Loucy (cell line): ENCODE results near the gene CSH1.

Experiments used
- H2AFZ ChIP-seq: fragments of 200-600 bp; sonication (generic); 2 replicates; pipeline ENCODE4 v1.6.0; 2016; ENCODE audit warnings: antibody characterized with exemption, mild to moderate bottlenecking, low read length, moderate library complexity
- H3F3A ChIP-seq: fragments of 200-600 bp; 2 replicates; pipeline ENCODE4 v1.6.0; 2016; ENCODE audit warnings: antibody characterized with exemption, low read depth, mild to moderate bottlenecking
- H3K27me3 ChIP-seq: fragments of 200-600 bp; sonication (generic); 2 replicates; pipeline ENCODE4 v1.6.1; 2014; ENCODE audit warnings: low read length, mild to moderate bottlenecking; ENCODE audit not compliant: insufficient read depth, poor library complexity, severe bottlenecking
- H3K36me3 ChIP-seq: fragments of 200-600 bp; sonication (generic); 2 replicates; pipeline ENCODE4 v1.6.1; 2016; ENCODE audit warnings: low read length; ENCODE audit not compliant: insufficient read depth
- H3K4me1 ChIP-seq: fragments of 200-600 bp; sonication (generic); 2 replicates; pipeline ENCODE4 v1.5.1; 2014; ENCODE audit warnings: low read length, mild to moderate bottlenecking; ENCODE audit not compliant: insufficient read depth, poor library complexity, severe bottlenecking
- H3K4me2 ChIP-seq: fragments of 200-600 bp; sonication (generic); 2 replicates; pipeline ENCODE4 v1.6.0; 2014; ENCODE audit warnings: antibody characterized with exemption, low read length, low read depth, mild to moderate bottlenecking; ENCODE audit not compliant: poor library complexity, severe bottlenecking
- H3K4me3 ChIP-seq: fragments of 200-600 bp; sonication (generic); 2 replicates; pipeline ENCODE4 v1.5.1; 2014; ENCODE audit warnings: low read length, mild to moderate bottlenecking, mixed read lengths; ENCODE audit not compliant: poor library complexity, severe bottlenecking
- H3K79me2 ChIP-seq: fragments of 200-600 bp; sonication (generic); 2 replicates; pipeline ENCODE4 v1.6.1; 2014; ENCODE audit warnings: low read length; ENCODE audit not compliant: insufficient read depth
- H3K9ac ChIP-seq: fragments of 200-600 bp; sonication (generic); 2 replicates; pipeline ENCODE4 v1.6.0; 2014; ENCODE audit warnings: mild to moderate bottlenecking, low read depth, low read length, moderate library complexity; ENCODE audit not compliant: poor library complexity, severe bottlenecking
- H3K9me2 ChIP-seq: fragments of 200-600 bp; sonication (generic); replicated peaks from 2 replicates; pipeline ENCODE4 v1.6.1; 2016; ENCODE audit warnings: low read depth, low read length, mixed read lengths
- H3K9me3 ChIP-seq: fragments of 200-600 bp; sonication (generic); 2 replicates; pipeline ENCODE4 v1.6.1; 2014; ENCODE audit warnings: mild to moderate bottlenecking, antibody characterized with exemption, low read length, low read depth; ENCODE audit not compliant: insufficient read depth
- H4K20me1 ChIP-seq: fragments of 200-600 bp; sonication (generic); 2 replicates; pipeline ENCODE4 v1.6.0; 2014; ENCODE audit warnings: antibody characterized with exemption, low read length, mild to moderate bottlenecking; ENCODE audit not compliant: insufficient read depth, poor library complexity, severe bottlenecking
- EZH2phosphoT487 ChIP-seq: fragments of 200-600 bp; IDR thresholded peaks from 2 replicates; pipeline ENCODE4 v1.6.1; 2018; ENCODE audit warnings: antibody characterized with exemption, mild to moderate bottlenecking, moderate library complexity, borderline replicate concordance
- TF ChIP-seq, protein P1 (sequence below): fragments of 200-600 bp; sonication (generic); conservative IDR thresholded peaks from 2 replicates; pipeline ENCODE4 v1.5.1; 2014; ENCODE audit warnings: mild to moderate bottlenecking, antibody characterized with exemption, low read length

Gene CSH1

DNA sequence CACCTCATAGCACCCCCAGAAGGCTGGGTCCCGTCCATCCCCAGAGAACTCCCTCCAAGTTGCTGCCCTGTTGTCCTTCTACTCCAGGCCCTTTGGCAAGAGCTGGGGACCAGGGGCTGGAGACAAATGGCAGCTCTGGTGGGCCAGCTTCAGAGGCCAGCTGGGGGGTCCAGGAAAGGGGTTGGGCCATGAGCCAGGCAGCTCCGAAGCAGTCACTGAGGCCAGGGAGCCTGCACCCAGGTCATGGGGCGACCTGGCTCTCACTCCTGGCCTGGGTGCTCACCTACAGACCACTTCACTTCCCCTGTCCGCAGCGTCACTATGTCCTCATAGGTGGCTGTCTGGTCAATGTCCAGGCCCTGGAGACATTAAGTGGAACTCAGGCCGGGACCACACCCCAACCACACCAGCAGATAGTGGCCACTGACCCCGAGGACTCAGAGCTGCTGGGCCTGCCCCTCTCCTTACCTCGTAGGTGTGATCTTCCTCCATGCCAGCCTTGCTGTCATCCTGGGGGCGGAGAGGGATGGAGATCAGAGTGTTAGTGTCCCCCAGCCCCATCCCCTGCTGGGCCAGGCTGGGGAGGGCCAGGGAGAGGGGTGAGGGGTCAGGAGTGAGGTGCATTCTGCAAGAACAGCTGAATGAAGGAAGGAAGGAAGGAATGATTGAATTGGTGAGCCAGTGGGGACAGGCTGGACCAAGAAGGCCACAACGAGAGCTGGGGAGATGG, 32.8 kb upstream of the CSH1 start:
- Histone ChIP-seq H3K4me2 (peak overlapping the region; percentile 85), H3K27me3 (no peaks in the 10 kb centered on the region), H3K9me2 (no peaks in the 10 kb centered on the region), H4K20me1 (peaks cover 9% of the 10 kb centered on the region), H3K9ac (no peak overlapping the region), H3F3A (no peaks in the 10 kb centered on the region; the same call in 1 of the 2 replicates), H3K9me3 (no peaks in the 10 kb centered on the region), H3K36me3 (peaks cover 6% of the 10 kb centered on the region; the same call in 1 of the 2 replicates), H3K4me3 (no peak overlapping the region), H3K79me2 (peaks cover 45% of the 10 kb centered on the region), H3K4me1 (peaks cover 41% of the 10 kb centered on the region), H2AFZ (no peak overlapping the region)
- TF ChIP-seq, protein P1, sequence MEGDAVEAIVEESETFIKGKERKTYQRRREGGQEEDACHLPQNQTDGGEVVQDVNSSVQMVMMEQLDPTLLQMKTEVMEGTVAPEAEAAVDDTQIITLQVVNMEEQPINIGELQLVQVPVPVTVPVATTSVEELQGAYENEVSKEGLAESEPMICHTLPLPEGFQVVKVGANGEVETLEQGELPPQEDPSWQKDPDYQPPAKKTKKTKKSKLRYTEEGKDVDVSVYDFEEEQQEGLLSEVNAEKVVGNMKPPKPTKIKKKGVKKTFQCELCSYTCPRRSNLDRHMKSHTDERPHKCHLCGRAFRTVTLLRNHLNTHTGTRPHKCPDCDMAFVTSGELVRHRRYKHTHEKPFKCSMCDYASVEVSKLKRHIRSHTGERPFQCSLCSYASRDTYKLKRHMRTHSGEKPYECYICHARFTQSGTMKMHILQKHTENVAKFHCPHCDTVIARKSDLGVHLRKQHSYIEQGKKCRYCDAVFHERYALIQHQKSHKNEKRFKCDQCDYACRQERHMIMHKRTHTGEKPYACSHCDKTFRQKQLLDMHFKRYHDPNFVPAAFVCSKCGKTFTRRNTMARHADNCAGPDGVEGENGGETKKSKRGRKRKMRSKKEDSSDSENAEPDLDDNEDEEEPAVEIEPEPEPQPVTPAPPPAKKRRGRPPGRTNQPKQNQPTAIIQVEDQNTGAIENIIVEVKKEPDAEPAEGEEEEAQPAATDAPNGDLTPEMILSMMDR = no peak
- TF ChIP-seq EZH2phosphoT487 = no peak

- no peaks in the 10 kb centered on the region; the same call in 1 of the 2 replicates for H3F3A ChIP-seq
- no peak overlapping the region for H3K4me3 ChIP-seq
- no peak overlapping the region for H3K9ac ChIP-seq
- H3K9me3 ChIP-seq = no peaks in the 10 kb centered on the region
- peaks cover 34% of the 10 kb centered on the region for H3K4me1 ChIP-seq
- no peak overlapping the region for H3K4me2 ChIP-seq
- H3K79me2 ChIP-seq = peaks cover 39% of the 10 kb centered on the region
- no peak for TF ChIP-seq EZH2phosphoT487
- TF ChIP-seq, protein P1 = no peak
- H4K20me1 ChIP-seq = peaks cover 9% of the 10 kb centered on the region
- H3K9me2 ChIP-seq = no peaks in the 10 kb centered on the region
- H3K36me3 ChIP-seq = peaks cover 6% of the 10 kb centered on the region; the same call in 1 of the 2 replicates
- no peak overlapping the region for H2AFZ ChIP-seq
- H3K27me3 ChIP-seq = no peaks in the 10 kb centered on the region
Measured at GRCh38 chr17:63928172-63928666, 31.8 kb upstream of the CSH1 start.

GRCh38 chr17:63927464-63928171, 31.2 kb upstream of the CSH1 start:
- peaks cover 6% of the 10 kb centered on the region; the same call in 1 of the 2 replicates for H3K36me3 ChIP-seq
- TF ChIP-seq, protein P1 = no peak
- no peak for TF ChIP-seq EZH2phosphoT487
- H3K9ac ChIP-seq = no peak overlapping the region
- peaks cover 33% of the 10 kb centered on the region for H3K79me2 ChIP-seq
- H3K4me2 ChIP-seq = no peak overlapping the region
- no peak overlapping the region for H2AFZ ChIP-seq
- H3K4me3 ChIP-seq = no peak overlapping the region
- no peaks in the 10 kb centered on the region for H3K9me2 ChIP-seq
- H4K20me1 ChIP-seq = peaks cover 9% of the 10 kb centered on the region
- H3K9me3 ChIP-seq = no peaks in the 10 kb centered on the region
- no peaks in the 10 kb centered on the region; the same call in 1 of the 2 replicates for H3F3A ChIP-seq
- H3K4me1 ChIP-seq = peaks cover 28% of the 10 kb centered on the region
- no peaks in the 10 kb centered on the region for H3K27me3 ChIP-seq
